ENCODE data around the gene NF1.

DNA sequence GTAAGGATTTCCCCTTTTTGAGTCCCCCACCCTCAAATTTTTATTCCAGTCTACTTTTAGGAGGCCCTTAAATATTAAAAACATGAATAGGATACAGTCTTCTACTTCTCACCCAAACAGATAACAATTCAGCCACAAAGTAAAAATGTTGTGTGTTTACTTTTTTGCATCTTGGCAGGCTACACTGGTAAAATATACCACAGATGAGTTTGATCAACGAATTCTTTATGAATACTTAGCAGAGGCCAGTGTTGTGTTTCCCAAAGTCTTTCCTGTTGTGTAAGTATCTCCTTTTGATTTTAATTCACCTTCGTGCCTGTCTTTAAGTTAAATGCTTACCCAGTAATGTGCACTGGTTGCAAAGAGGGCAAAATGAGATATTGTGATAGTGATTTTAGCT lies 262.3 kb downstream of the NF1 start:
- no peak for TF ChIP-seq SRSF9 (IDR thresholded peaks at IDR 0.05; ENCODE audit: borderline replicate concordance, insufficient read depth, low read depth, low read length, poor library complexity, severe bottlenecking)
- TF ChIP-seq YY1 (IDR thresholded peaks at IDR 0.05; ENCODE audit: insufficient read depth, insufficient replicate concordance, low read depth, low read length) = no peak
- TF ChIP-seq, protein P1, sequence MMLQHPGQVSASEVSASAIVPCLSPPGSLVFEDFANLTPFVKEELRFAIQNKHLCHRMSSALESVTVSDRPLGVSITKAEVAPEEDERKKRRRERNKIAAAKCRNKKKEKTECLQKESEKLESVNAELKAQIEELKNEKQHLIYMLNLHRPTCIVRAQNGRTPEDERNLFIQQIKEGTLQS (CRISPR knock-in tag; IDR thresholded peaks at IDR 0.05) = no peak
- TF ChIP-seq ZNF354B (CRISPR knock-in tag; IDR thresholded peaks at IDR 0.05) = no peak
